K562 (cell line): ENCODE data around the gene ZNF598. TPM values are rescaled to one million over a fixed set of nuclear protein-coding genes. Genes with fewer than 3 reads are reported as not detected.

ENCODE experiments used
- ATAC-seq: fragments of 200-7000 bp; cut with Tn5 transposase; 3 replicates; pipeline ENCODE4 v1.9.1; 2020; ENCODE audit warnings: moderate library complexity
- BruUV-seq: library from RNA; stranded (reverse); fragments of 400-500 nt; replicated peaks from 2 replicates; lab custom pipeline; 2021; lab: Mats Ljungman, UMichigan
- CTCF ChIA-PET: fragments of 300-600 bp; formaldehyde crosslinking; extraction: SDS; loops from one replicate; lab custom pipeline; 2021; ENCODE audit warnings: low intra/inter-chr PET ratio; lab: Yijun Ruan, JAX
- POLR2A ChIA-PET: fragments of 300-600, 350-650 bp; sonication (Branson Sonifier 250); formaldehyde crosslinking; extraction: SDS; loops from one replicate; lab custom pipeline; 2021; ENCODE audit warnings: antibody characterized with exemption, inconsistent platforms; lab: Yijun Ruan, JAX
- DNase-seq, 4 experiments: peaks; one replicate each; pipeline versions ENCODE4 v3.0.0 to v3.0.0-alpha.2; 2011 to 2018; ENCODE audit warnings: low spot score in 3 of 4, mixed read lengths in 3 of 4; ENCODE audit errors: extremely low read depth in 1 of 4
- FAIRE-seq: peaks from 2 replicates; lab custom pipeline; 2011; peaks lifted over from hg19 to GRCh38; lab: Jason Lieb, UNC
- H2AFZ ChIP-seq: 2 replicates; pipeline ENCODE4 v1.6.0; 2011; ENCODE audit warnings: low read depth, low read length, control low read depth, inconsistent platforms
- H3K27ac ChIP-seq: fragments of 200-600 bp; 3 replicates; pipeline ENCODE4 v1.8.0; 2011; ENCODE audit warnings: low read depth, mild to moderate bottlenecking, control low read depth, inconsistent platforms, low read length, moderate library complexity, mixed read lengths; ENCODE audit errors: extremely low read depth
- H3K27me3 ChIP-seq, 2 experiments: fragments of 300-600 bp in 1 of 2; 2 replicates in 1 of 2; 3 replicates in 1 of 2; pipeline versions ENCODE4 v1.6.0 to v1.8.0; 2011; ENCODE audit warnings: inconsistent platforms in 2 of 2, low read length in 2 of 2, mild to moderate bottlenecking in 1 of 2, mixed read lengths in 1 of 2, moderate library complexity in 1 of 2; ENCODE audit not compliant: control insufficient read depth in 2 of 2, insufficient read depth in 2 of 2
- H3K36me3 ChIP-seq: fragments of 300-600 bp; 3 replicates; pipeline ENCODE4 v1.8.0; 2011; ENCODE audit warnings: mild to moderate bottlenecking, low read length, inconsistent platforms; ENCODE audit not compliant: control insufficient read depth, insufficient read depth
- H3K4me1 ChIP-seq, 2 experiments: fragments of 200-600 bp in 1 of 2; replicated peaks in 1 of 2; 2 replicates in 1 of 2; 3 replicates in 1 of 2; pipeline versions ENCODE4 v1.5.1 to v1.8.0; 2011; ENCODE audit warnings: inconsistent platforms in 2 of 2, low read length in 2 of 2, mild to moderate bottlenecking in 1 of 2, mixed read lengths in 1 of 2, moderate library complexity in 1 of 2; ENCODE audit not compliant: control insufficient read depth in 2 of 2, insufficient read depth in 2 of 2
- H3K4me2 ChIP-seq: 2 replicates; pipeline ENCODE4 v1.6.1; 2011; ENCODE audit warnings: low read length, control low read depth, inconsistent platforms, mixed read lengths; ENCODE audit not compliant: insufficient read depth
- H3K4me3 ChIP-seq: fragments of 200-600 bp; sonication (generic), shearing (Covaris generic); 2 replicates; pipeline ENCODE4 v1.5.1; 2016; ENCODE audit warnings: control low read depth, inconsistent platforms
- H3K79me2 ChIP-seq: fragments of 200-600 bp; 3 replicates; pipeline ENCODE4 v1.8.0; 2011; ENCODE audit warnings: low read length, inconsistent platforms; ENCODE audit not compliant: control insufficient read depth, insufficient read depth
- H3K9ac ChIP-seq, 2 experiments: 2 replicates each; pipeline versions ENCODE4 v1.6.0 to v1.6.1; 2011; ENCODE audit warnings: low read depth in 2 of 2, low read length in 2 of 2, control low read depth in 1 of 2, inconsistent platforms in 1 of 2, mild to moderate bottlenecking in 1 of 2, mixed read lengths in 1 of 2; ENCODE audit not compliant: insufficient read depth in 1 of 2
- H3K9me1 ChIP-seq: one replicate; pipeline ENCODE4 v1.6.0; 2011; ENCODE audit warnings: inconsistent platforms, mild to moderate bottlenecking, low read length, moderate library complexity; ENCODE audit not compliant: control insufficient read depth, insufficient read depth
- H3K9me3 ChIP-seq: replicated peaks from 2 replicates; pipeline ENCODE4 v1.5.1; 2011; ENCODE audit warnings: low read depth, low read length, inconsistent platforms; ENCODE audit not compliant: control insufficient read depth, insufficient read depth
- H4K20me1 ChIP-seq: replicated peaks from 2 replicates; pipeline ENCODE4 v1.6.1; 2011; ENCODE audit warnings: low read length, inconsistent platforms, mixed read lengths; ENCODE audit not compliant: control insufficient read depth, insufficient read depth
- FOS ChIP-seq: IDR thresholded peaks from 3 replicates; pipeline ENCODE4 v1.6.1; 2011; ENCODE audit not compliant: insufficient read length; ENCODE audit errors: extremely low read depth
- POLR2G ChIP-seq: fragments of 200-400 bp; formaldehyde crosslinking; IDR thresholded peaks from 2 replicates; pipeline ENCODE4 v1.6.1; 2017; ENCODE audit warnings: low read depth, mild to moderate bottlenecking, antibody characterized with exemption, low read length, moderate library complexity
- RBFOX2 ChIP-seq: fragments of 200-400 bp; formaldehyde crosslinking; IDR thresholded peaks from 2 replicates; pipeline ENCODE4 v1.6.1; 2017; ENCODE audit warnings: low read depth, mild to moderate bottlenecking, low read length, moderate library complexity
- RBM22 ChIP-seq: fragments of 200-400 bp; formaldehyde crosslinking; IDR thresholded peaks from 2 replicates; pipeline ENCODE4 v1.6.1; 2018; ENCODE audit warnings: low read length, low read depth; ENCODE audit not compliant: poor library complexity, severe bottlenecking
- SIN3B ChIP-seq: fragments of 450-650 bp; IDR thresholded peaks from 2 replicates; pipeline ENCODE4 v1.6.1; 2017; ENCODE audit warnings: low read depth, mild to moderate bottlenecking, moderate library complexity
- WGBS: fragments of 100-300 bp; shearing (Covaris generic); methylation state at CpG from one replicate; pipeline ENCODE4 v1.1.6; 2016; ENCODE audit warnings: low coverage, mixed read lengths; ENCODE audit not compliant: insufficient coverage; ENCODE audit errors: missing lambda C conversion rate; 5-methylcytosine and 5-hydroxymethylcytosine counted together
- in situ Hi-C: fragments of 300-500 bp; cut with MboI; formaldehyde crosslinking; loops from 4 replicates; pipeline ENCODE4 v1.15.0; 2018; ENCODE audit warnings: inconsistent platforms, mixed read lengths
- intact Hi-C: fragments of 100-400 bp; cut with micrococcal nuclease; formaldehyde crosslinking; loops from 2 replicates; pipeline ENCODE4 v1.14.2; 2022
- polyA plus RNA-seq, 8 experiments: library from polyadenylated mRNA; depleted of rRNA in 4 of 8; stranded (reverse) in 5 of 8; unstranded in 3 of 8; fragments of >200 nt; fragmentation: Nextera tagmentation in 2 of 8; fragmentation: Illumina TruSeq in 1 of 8; extraction: Ambion mirVana in 2 of 8; extraction: Trizol in 1 of 8; gene quantifications; 2 replicates each; pipeline versions ENCODE4 v1.2.1 to v1.2.3, GENCODE V29; 2011 to 2014; ENCODE audit warnings: inconsistent platforms in 1 of 8, missing spikeins in 1 of 8
- total RNA-seq, 7 experiments: library from RNA; depleted of rRNA in 6 of 7; stranded (reverse); fragments of >200 nt in 6 of 7; fragmentation: Illumina TruSeq in 2 of 7; extraction: Trizol in 2 of 7; gene quantifications; 2 replicates each; pipeline versions ENCODE4 v1.2.1 to v1.2.3, GENCODE V29; 2011 to 2021; ENCODE audit warnings: low replicate concordance in 1 of 7

Gene ZNF598
- total and polyA plus RNA-seq, 9 of the 15 experiments (the other 6 are each of a cell fraction or from before 2014, with no cell fraction given), result 0.11 to 115 (median 29.6) TPM

- Histone ChIP-seq H3K27ac (no peak overlapping the region), H3K9ac (peak overlapping the region in 1 of 2 experiments; percentile 62; a peak in 2 of 4 replicates), H4K20me1 (no peaks in the 10 kb centered on the region), H3K4me3 (no peak overlapping the region), H3K79me2 (peaks cover 16% of the 10 kb centered on the region), H3K9me3 (no peaks in the 10 kb centered on the region), H3K9me1 (no peaks in the 10 kb centered on the region)
- ChIA-PET POLR2A (interaction anchor here (0.5 to 10.2 kb wide), 7 partner anchors 16 to 790 kb away, joined by 3 to 103 read pairs (median 3); partner anchors contain the start of genes RNF151, RPS2, TBL3 and TRAF7), CTCF (no interaction called here)
- intact Hi-C loops, result no loop called here
- no peak for FAIRE-seq
- TF ChIP-seq FOS, result no peak
- peak; percentile 63 for TF ChIP-seq RBM22
- TF ChIP-seq SIN3B, result no peak
- peak; percentile 59 for TF ChIP-seq POLR2G
- peak; percentile 40; the same call in 1 of the 2 replicates for TF ChIP-seq RBFOX2
- TF ChIP-seq, all 486 proteins: peak for 3
- WGBS, result 90% methylated on average over 6 of the region's 10 CpGs
- Histone ChIP-seq H3K27me3 (no peaks in the 10 kb centered on the region), H2AFZ (no peak overlapping the region), H3K36me3 (peaks cover 23% of the 10 kb centered on the region; the same call in 1 of the 3 replicates), H3K4me1 (peaks cover 23 to 78% of the 10 kb centered on the region in 2 experiments), H3K4me2 (no peak overlapping the region)
- BruUV-seq, result no TSS peak
- DNase-seq (no peak), ATAC-seq (no peak)
- in situ Hi-C loops, result no loop called here
These were observed 22.4 kb downstream of the ZNF598 start for GRCh38 chr16:1987198-1987597.
